A673 (cell line): ENCODE results near the gene FSD1. TPM values are rescaled to one million over a fixed set of nuclear protein-coding genes. Genes with fewer than 3 reads are reported as not detected.
"Not testable (repeated sequence)": the region's sequence is repeated elsewhere in the genome, so short reads cannot be mapped to it uniquely, and the experiment has no call there.

Source experiments
- BruUV-seq: library from RNA; stranded (reverse); fragments of 400-500 nt; replicated peaks from 2 replicates; lab custom pipeline; 2021; lab: Mats Ljungman, UMichigan
- CTCF ChIA-PET: fragments of 300-600 bp; sonication (Branson Sonifier 250); formaldehyde crosslinking; loops from one replicate; lab custom pipeline; 2022; ENCODE audit warnings: antibody characterized with exemption; lab: Charles Lee
- POLR2A ChIA-PET: fragments of 300-600 bp; sonication (Branson Sonifier 250); formaldehyde crosslinking; loops from one replicate; lab custom pipeline; 2022; ENCODE audit warnings: antibody characterized with exemption; ENCODE audit not compliant: low non-redundant PET; lab: Charles Lee
- DNase-seq: peaks from one replicate; pipeline ENCODE4 v3.0.0-alpha.2; 2015; ENCODE audit warnings: low spot score
- H3K27ac ChIP-seq: fragments of 200-600 bp; sonication (generic); 2 replicates; pipeline ENCODE4 v1.5.1; 2016; ENCODE audit warnings: mixed run types, low read depth, mild to moderate bottlenecking, mixed read lengths, antibody characterized with exemption, low read length; ENCODE audit not compliant: poor library complexity, severe bottlenecking
- H3K27me3 ChIP-seq: fragments of 200-600 bp; sonication (generic); replicated peaks from 2 replicates; pipeline ENCODE4 v1.6.1; 2017; ENCODE audit warnings: mixed run types, low read depth, mild to moderate bottlenecking, mixed read lengths, antibody characterized with exemption, low read length; ENCODE audit not compliant: insufficient read depth, poor library complexity
- H3K36me3 ChIP-seq: fragments of 200-600 bp; sonication (generic); 2 replicates; pipeline ENCODE4 v1.6.1; 2016; ENCODE audit warnings: mixed run types, mild to moderate bottlenecking, mixed read lengths, antibody characterized with exemption, low read length; ENCODE audit not compliant: insufficient read depth, poor library complexity, severe bottlenecking
- H3K4me1 ChIP-seq: fragments of 200-600 bp; sonication (generic); 2 replicates; pipeline ENCODE4 v1.6.1; 2017; ENCODE audit warnings: mixed run types, mild to moderate bottlenecking, mixed read lengths, antibody characterized with exemption, low read length; ENCODE audit not compliant: insufficient read depth, poor library complexity, severe bottlenecking
- H3K4me3 ChIP-seq: fragments of 200-600 bp; sonication (generic); 2 replicates; pipeline ENCODE4 v1.5.1; 2016; ENCODE audit warnings: low read depth, mixed run types, mild to moderate bottlenecking, mixed read lengths, low read length; ENCODE audit not compliant: poor library complexity, severe bottlenecking
- H3K9me3 ChIP-seq: fragments of 200-600 bp; sonication (generic); 2 replicates; pipeline ENCODE4 v1.6.1; 2016; ENCODE audit warnings: mixed run types, low read depth, mild to moderate bottlenecking, mixed read lengths, antibody characterized with exemption, low read length; ENCODE audit not compliant: poor library complexity, severe bottlenecking
- EZH2 ChIP-seq: fragments of 200-600 bp; sonication (generic); IDR thresholded peaks from 2 replicates; pipeline ENCODE4 v1.6.1; 2017; ENCODE audit warnings: borderline replicate concordance, low read depth, mild to moderate bottlenecking, mixed read lengths, antibody characterized with exemption, low read length; ENCODE audit not compliant: poor library complexity, severe bottlenecking
- intact Hi-C: fragments of 100-400 bp; cut with micrococcal nuclease; formaldehyde crosslinking; loops from one replicate; pipeline ENCODE4 v1.10.0; 2022; ENCODE audit not compliant: unreplicated experiment
- total RNA-seq: library from RNA; stranded (reverse); gene quantifications from 2 replicates; pipeline ENCODE4 v1.2.3, GENCODE V29; 2021
- TF ChIP-seq, protein P1 (sequence below): fragments of 300-800, 200-600 bp; sonication (generic); conservative IDR thresholded peaks from 2 replicates; pipeline ENCODE4 v1.5.1; 2017; ENCODE audit warnings: low read depth, mild to moderate bottlenecking, antibody characterized with exemption, low read length, moderate library complexity, mixed read lengths

The FSD1 gene
- total RNA-seq, 1 experiment from 2014 or later: 10.4 TPM

DNA sequence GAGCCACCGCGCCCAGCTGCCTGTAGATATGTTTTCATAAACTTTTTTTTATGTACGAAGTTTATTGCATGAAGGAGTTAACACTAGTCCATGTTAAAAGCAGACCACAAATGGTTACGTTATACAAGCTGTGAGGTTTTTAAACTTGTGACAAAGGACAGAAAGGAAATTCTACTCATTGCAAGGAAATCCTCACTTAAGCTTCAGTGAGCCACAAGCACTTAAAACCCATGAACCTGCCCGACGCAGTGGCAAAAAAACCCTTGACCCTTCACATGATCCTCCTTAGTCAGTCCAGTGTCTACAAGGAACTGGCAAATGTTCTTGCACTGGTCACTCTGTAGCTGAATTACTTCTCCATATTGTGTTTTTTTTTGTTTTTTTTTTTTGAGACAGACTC lies 43.1 kb downstream of the FSD1 start:
- H3K27me3 ChIP-seq: no peaks in the 10 kb centered on the region
- intact Hi-C loops: no loop called here
- POLR2A ChIA-PET: no interaction called here

DNA sequence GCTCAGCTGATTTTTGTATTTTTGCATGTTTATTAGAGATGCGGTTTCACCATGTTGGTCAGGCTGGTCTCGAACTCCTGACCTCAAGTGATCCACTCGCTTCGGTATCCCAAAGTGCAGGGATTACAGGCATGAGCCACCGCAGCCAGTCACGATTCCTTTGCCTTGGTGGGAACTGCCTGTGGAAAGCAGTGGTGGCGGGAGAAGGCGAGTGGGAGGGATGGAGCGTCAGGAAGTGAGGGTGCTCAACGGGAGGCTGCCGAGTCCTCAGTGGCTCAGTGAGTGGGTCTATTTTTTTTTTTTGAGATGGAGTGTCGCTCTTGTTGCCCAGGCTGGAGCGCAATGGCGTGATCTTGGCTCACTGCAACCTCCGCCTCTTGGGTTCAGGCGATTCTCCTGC lies 44.8 kb downstream of the FSD1 start:
- H3K36me3 ChIP-seq, H3K4me3 ChIP-seq, H3K27me3 ChIP-seq, BruUV-seq, CTCF ChIA-PET, H3K4me1 ChIP-seq, H3K9me3 ChIP-seq, intact Hi-C loops, H3K27ac ChIP-seq, DNase-seq, POLR2A ChIA-PET: not testable (repeated sequence)

More for the DNA sequence above, 43.1 kb downstream of the FSD1 start:
- no peak for DNase-seq
- H3K4me1 ChIP-seq: no peaks in the 10 kb centered on the region
- no TSS peak for BruUV-seq
- H3K27ac ChIP-seq: no peak overlapping the region
- TF ChIP-seq EZH2: no peak
- TF ChIP-seq, protein P1, sequence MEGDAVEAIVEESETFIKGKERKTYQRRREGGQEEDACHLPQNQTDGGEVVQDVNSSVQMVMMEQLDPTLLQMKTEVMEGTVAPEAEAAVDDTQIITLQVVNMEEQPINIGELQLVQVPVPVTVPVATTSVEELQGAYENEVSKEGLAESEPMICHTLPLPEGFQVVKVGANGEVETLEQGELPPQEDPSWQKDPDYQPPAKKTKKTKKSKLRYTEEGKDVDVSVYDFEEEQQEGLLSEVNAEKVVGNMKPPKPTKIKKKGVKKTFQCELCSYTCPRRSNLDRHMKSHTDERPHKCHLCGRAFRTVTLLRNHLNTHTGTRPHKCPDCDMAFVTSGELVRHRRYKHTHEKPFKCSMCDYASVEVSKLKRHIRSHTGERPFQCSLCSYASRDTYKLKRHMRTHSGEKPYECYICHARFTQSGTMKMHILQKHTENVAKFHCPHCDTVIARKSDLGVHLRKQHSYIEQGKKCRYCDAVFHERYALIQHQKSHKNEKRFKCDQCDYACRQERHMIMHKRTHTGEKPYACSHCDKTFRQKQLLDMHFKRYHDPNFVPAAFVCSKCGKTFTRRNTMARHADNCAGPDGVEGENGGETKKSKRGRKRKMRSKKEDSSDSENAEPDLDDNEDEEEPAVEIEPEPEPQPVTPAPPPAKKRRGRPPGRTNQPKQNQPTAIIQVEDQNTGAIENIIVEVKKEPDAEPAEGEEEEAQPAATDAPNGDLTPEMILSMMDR: no peak
- H3K4me3 ChIP-seq: no peak overlapping the region
- no peaks in the 10 kb centered on the region for H3K9me3 ChIP-seq
- no peaks in the 10 kb centered on the region for H3K36me3 ChIP-seq
- CTCF ChIA-PET: no interaction called here

DNA sequence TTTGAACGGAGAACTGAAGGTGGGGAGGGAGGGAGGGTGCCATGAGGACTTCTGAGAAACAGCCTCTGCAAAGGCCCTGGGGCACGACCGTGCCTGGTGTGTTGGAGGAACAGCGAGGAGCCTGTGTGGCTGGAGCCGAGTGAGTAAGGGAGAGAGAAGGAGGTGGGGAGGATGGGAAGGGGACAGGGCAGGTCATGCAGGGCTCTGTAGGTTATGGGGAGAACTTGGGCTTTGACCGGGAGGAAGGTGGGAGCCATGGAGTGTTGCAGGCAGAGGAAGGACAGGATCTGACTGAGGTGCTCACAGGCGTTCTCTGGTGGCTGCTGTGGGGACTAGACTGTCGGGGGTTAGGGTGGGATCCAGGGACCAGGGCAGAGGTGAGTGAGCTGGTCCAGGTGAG lies 45.7 kb downstream of the FSD1 start:
- TF ChIP-seq, protein P1: no peak
- no peak for TF ChIP-seq EZH2
- CTCF ChIA-PET: no interaction called here
- no peaks in the 10 kb centered on the region for H3K27me3 ChIP-seq
- intact Hi-C loops: no loop called here
- no peak for DNase-seq
- no TSS peak for BruUV-seq
- no peaks in the 10 kb centered on the region for H3K36me3 ChIP-seq
- no peak overlapping the region for H3K4me3 ChIP-seq
- H3K4me1 ChIP-seq: no peaks in the 10 kb centered on the region
- POLR2A ChIA-PET: no interaction called here
- no peak overlapping the region for H3K27ac ChIP-seq
- H3K9me3 ChIP-seq: no peaks in the 10 kb centered on the region

DNA sequence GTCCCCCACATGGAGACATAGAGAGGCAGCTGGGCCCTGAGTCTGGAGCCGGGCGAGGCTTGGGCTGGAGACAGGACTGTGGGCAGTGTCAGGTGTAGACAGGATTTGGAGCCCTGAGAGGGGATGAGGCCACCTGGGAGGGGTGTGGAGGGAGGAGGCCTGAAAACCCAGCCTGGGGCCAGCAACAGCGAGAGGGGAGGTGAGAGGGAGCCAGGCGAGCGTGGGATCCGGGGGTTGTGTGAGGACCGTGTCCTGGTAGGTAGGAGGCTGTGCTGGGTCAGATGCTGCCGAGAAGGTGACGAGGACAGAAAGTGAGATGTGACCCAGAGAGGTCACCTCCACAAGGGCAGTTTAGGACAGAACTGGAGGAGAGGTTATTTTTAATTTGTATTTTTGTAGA lies 46.3 kb downstream of the FSD1 start:
- Histone ChIP-seq H3K9me3 (no peaks in the 10 kb centered on the region), H3K27me3 (no peaks in the 10 kb centered on the region), H3K4me3 (no peak overlapping the region), H3K36me3 (no peaks in the 10 kb centered on the region), H3K4me1 (no peaks in the 10 kb centered on the region), H3K27ac (no peak overlapping the region)
- CTCF ChIA-PET: no interaction called here
- POLR2A ChIA-PET: no interaction called here
- DNase-seq: no peak
- no TSS peak for BruUV-seq
- intact Hi-C loops: no loop called here
- no peak for TF ChIP-seq EZH2
- TF ChIP-seq, protein P1: no peak
